ENCODE results near the gene PCSK6.
"Not testable (repeated sequence)": the region's sequence is repeated elsewhere in the genome, so short reads cannot be mapped to it uniquely, and the experiment has no call there.

The PCSK6 gene

GRCh38 chr15:101288905-101289513, 200.5 kb downstream of the PCSK6 start:
- no peaks in the 10 kb centered on the region for H3K9me3 ChIP-seq (ENCODE audit: control insufficient read depth, insufficient read depth, low read length)
- no peak overlapping the region for H3K27ac ChIP-seq (ENCODE audit: low read depth, low read length)
- TF ChIP-seq CTCF (IDR thresholded peaks at IDR 0.05; ENCODE audit: low read depth, low read length, poor library complexity, severe bottlenecking) (peak; percentile 74), EZH2phosphoT487 (IDR thresholded peaks at IDR 0.05; ENCODE audit: borderline replicate concordance, low read length) (no peak)
- H3K36me3 ChIP-seq (ENCODE audit: control insufficient read depth, low read length): peaks cover 97% of the 10 kb centered on the region
- H3K79me2 ChIP-seq (ENCODE audit: control insufficient read depth, low read length): peaks cover 82% of the 10 kb centered on the region
- H3K4me3 ChIP-seq (ENCODE audit: low read length): no peak overlapping the region
- H4K20me1 ChIP-seq (ENCODE audit: control insufficient read depth, insufficient read depth, low read depth, low read length): peaks cover 40% of the 10 kb centered on the region
- peaks cover 21% of the 10 kb centered on the region for H3K4me1 ChIP-seq (ENCODE audit: control insufficient read depth, low read length)
- H3F3A ChIP-seq (ENCODE audit: control insufficient read depth, insufficient read depth): peaks cover 52% of the 10 kb centered on the region
- H3K27me3 ChIP-seq (ENCODE audit: control insufficient read depth, low read length): no peaks in the 10 kb centered on the region
- no peaks in the 10 kb centered on the region for H3K9me2 ChIP-seq (replicated peaks; ENCODE audit: control insufficient read depth, low read length)
- no peak overlapping the region for H3K4me2 ChIP-seq (ENCODE audit: low read length)

- Histone ChIP-seq H3K36me3 (ENCODE audit: control insufficient read depth, low read length) (peaks cover 98% of the 10 kb centered on the region), H3K79me2 (ENCODE audit: control insufficient read depth, low read length) (peaks cover 65% of the 10 kb centered on the region)
These were observed 202.2 kb downstream of the PCSK6 start for GRCh38 chr15:101287342-101287741.

GRCh38 chr15:101286471-101287114, 202.9 kb downstream of the PCSK6 start:
- H3F3A ChIP-seq (ENCODE audit: control insufficient read depth, insufficient read depth): peaks cover 48% of the 10 kb centered on the region
- H4K20me1 ChIP-seq (ENCODE audit: control insufficient read depth, insufficient read depth, low read depth, low read length): peaks cover 23% of the 10 kb centered on the region
- TF ChIP-seq CTCF (IDR thresholded peaks at IDR 0.05; ENCODE audit: low read depth, low read length, poor library complexity, severe bottlenecking) (no peak), EZH2phosphoT487 (IDR thresholded peaks at IDR 0.05; ENCODE audit: borderline replicate concordance, low read length) (no peak)
- H3K9me3 ChIP-seq (ENCODE audit: control insufficient read depth, insufficient read depth, low read length): no peaks in the 10 kb centered on the region
- no peak overlapping the region for H3K4me2 ChIP-seq (ENCODE audit: low read length)
- no peaks in the 10 kb centered on the region for H3K9me2 ChIP-seq (replicated peaks; ENCODE audit: control insufficient read depth, low read length)
- peaks cover 98% of the 10 kb centered on the region for H3K36me3 ChIP-seq (ENCODE audit: control insufficient read depth, low read length)
- H3K79me2 ChIP-seq (ENCODE audit: control insufficient read depth, low read length): peaks cover 58% of the 10 kb centered on the region
- H3K4me1 ChIP-seq (ENCODE audit: control insufficient read depth, low read length): peaks cover 1% of the 10 kb centered on the region
- H3K27ac ChIP-seq (ENCODE audit: low read depth, low read length): no peak overlapping the region
- no peaks in the 10 kb centered on the region for H3K27me3 ChIP-seq (ENCODE audit: control insufficient read depth, low read length)
- no peak overlapping the region for H3K4me3 ChIP-seq (ENCODE audit: low read length)

More at GRCh38 chr15:101287342-101287741, 202.2 kb downstream of the PCSK6 start:
- not testable (repeated sequence) for H3K4me1 ChIP-seq (ENCODE audit: control insufficient read depth, low read length); H3K4me2 ChIP-seq (ENCODE audit: low read length); H3K4me3 ChIP-seq (ENCODE audit: low read length); H3K27me3 ChIP-seq (ENCODE audit: control insufficient read depth, low read length); H3K9me2 ChIP-seq (replicated peaks; ENCODE audit: control insufficient read depth, low read length); H3K27ac ChIP-seq (ENCODE audit: low read depth, low read length); H3K9me3 ChIP-seq (ENCODE audit: control insufficient read depth, insufficient read depth, low read length)
- peaks cover 31% of the 10 kb centered on the region for H4K20me1 ChIP-seq (ENCODE audit: control insufficient read depth, insufficient read depth, low read depth, low read length)
- H3F3A ChIP-seq (ENCODE audit: control insufficient read depth, insufficient read depth): peaks cover 54% of the 10 kb centered on the region

- Histone ChIP-seq H3K27me3 (ENCODE audit: control insufficient read depth, low read length) (no peaks in the 10 kb centered on the region), H3K36me3 (ENCODE audit: control insufficient read depth, low read length) (peaks cover 88% of the 10 kb centered on the region), H3K79me2 (ENCODE audit: control insufficient read depth, low read length) (peaks cover 31% of the 10 kb centered on the region), H3K9me3 (ENCODE audit: control insufficient read depth, insufficient read depth, low read length) (no peaks in the 10 kb centered on the region), H3K4me2 (ENCODE audit: low read length) (no peak overlapping the region), H4K20me1 (ENCODE audit: control insufficient read depth, insufficient read depth, low read depth, low read length) (peaks cover 19% of the 10 kb centered on the region), H3K27ac (ENCODE audit: low read depth, low read length) (no peak overlapping the region), H3K4me1 (ENCODE audit: control insufficient read depth, low read length) (no peaks in the 10 kb centered on the region), H3F3A (ENCODE audit: control insufficient read depth, insufficient read depth) (peaks cover 47% of the 10 kb centered on the region), H3K4me3 (ENCODE audit: low read length) (no peak overlapping the region), H3K9me2 (replicated peaks; ENCODE audit: control insufficient read depth, low read length) (no peaks in the 10 kb centered on the region)
- TF ChIP-seq CTCF (IDR thresholded peaks at IDR 0.05; ENCODE audit: low read depth, low read length, poor library complexity, severe bottlenecking) (no peak), EZH2phosphoT487 (IDR thresholded peaks at IDR 0.05; ENCODE audit: borderline replicate concordance, low read length) (no peak)
These were observed 205.6 kb downstream of the PCSK6 start for GRCh38 chr15:101283931-101284330.
